ENCODE data around the gene BMF. TPM values are rescaled to one million over a fixed set of nuclear protein-coding genes. Genes with fewer than 3 reads are reported as not detected.
A peak's percentile ranks its signal among the peaks of the same experiment; 100 is the strongest.

Gene BMF
- total RNA-seq, 1 donor from 2014 or later, result 43.4 TPM

GRCh38 chr15:40110866-40111550 is 2.3 kb upstream of the BMF start:
- DNase-seq (ENCODE audit: low read depth), result no peak
- Histone ChIP-seq H3K27me3 (ENCODE audit: control insufficient read depth, insufficient read depth, low read length) (no peaks in the 10 kb centered on the region), H3K36me3 (ENCODE audit: control insufficient read depth, insufficient read depth, low read length) (no peaks in the 10 kb centered on the region), H3K4me3 (ENCODE audit: low read depth, low read length) (no peak overlapping the region)
- no peak for TF ChIP-seq CTCF (IDR thresholded peaks at IDR 0.05; ENCODE audit: insufficient read depth, low read length, poor library complexity, severe bottlenecking)

GRCh38 chr15:40108061-40108854 is 421 bp downstream of the BMF start:
- TF ChIP-seq CTCF (IDR thresholded peaks at IDR 0.05; ENCODE audit: insufficient read depth, low read length, poor library complexity, severe bottlenecking), result no peak

GRCh38 chr15:40106203-40107161 is 2.2 kb downstream of the BMF start:
- no peaks in the 10 kb centered on the region for H3K27me3 ChIP-seq (ENCODE audit: control insufficient read depth, insufficient read depth, low read length)
- no peak for DNase-seq (ENCODE audit: low read depth)
- TF ChIP-seq CTCF (IDR thresholded peaks at IDR 0.05; ENCODE audit: insufficient read depth, low read length, poor library complexity, severe bottlenecking), result no peak
- peak overlapping the region; percentile 7 for H3K4me3 ChIP-seq (ENCODE audit: low read depth, low read length)
- H3K36me3 ChIP-seq (ENCODE audit: control insufficient read depth, insufficient read depth, low read length), result no peaks in the 10 kb centered on the region

More at GRCh38 chr15:40108061-40108854, 421 bp downstream of the BMF start:
- no peak for DNase-seq (ENCODE audit: low read depth)
- Histone ChIP-seq H3K4me3 (ENCODE audit: low read depth, low read length) (peak overlapping the region; percentile 82), H3K27me3 (ENCODE audit: control insufficient read depth, insufficient read depth, low read length) (no peaks in the 10 kb centered on the region), H3K36me3 (ENCODE audit: control insufficient read depth, insufficient read depth, low read length) (no peaks in the 10 kb centered on the region)

GRCh38 chr15:40105517-40106202 is 3.0 kb downstream of the BMF start:
- no peak for DNase-seq (ENCODE audit: low read depth)
- no peak overlapping the region for H3K4me3 ChIP-seq (ENCODE audit: low read depth, low read length)
- no peak for TF ChIP-seq CTCF (IDR thresholded peaks at IDR 0.05; ENCODE audit: insufficient read depth, low read length, poor library complexity, severe bottlenecking)
- H3K36me3 ChIP-seq (ENCODE audit: control insufficient read depth, insufficient read depth, low read length), result no peaks in the 10 kb centered on the region
- H3K27me3 ChIP-seq (ENCODE audit: control insufficient read depth, insufficient read depth, low read length), result no peaks in the 10 kb centered on the region

GRCh38 chr15:40104865-40105516 is 3.7 kb downstream of the BMF start:
- Histone ChIP-seq H3K36me3 (ENCODE audit: control insufficient read depth, insufficient read depth, low read length) (no peaks in the 10 kb centered on the region), H3K4me3 (ENCODE audit: low read depth, low read length) (no peak overlapping the region), H3K27me3 (ENCODE audit: control insufficient read depth, insufficient read depth, low read length) (no peaks in the 10 kb centered on the region)
- DNase-seq (ENCODE audit: low read depth), result no peak
- peak; percentile 98 for TF ChIP-seq CTCF (IDR thresholded peaks at IDR 0.05; ENCODE audit: insufficient read depth, low read length, poor library complexity, severe bottlenecking)
